SU-DHL-6 (cell line): Measurements from ENCODE around the gene WNT16.

ENCODE experiments used
- H2AFZ ChIP-seq: fragments of 200-600 bp; sonication (generic); 2 replicates; pipeline ENCODE4 v1.6.1; 2014; ENCODE audit warnings: low read depth, mild to moderate bottlenecking, moderate library complexity, mixed read lengths, antibody characterized with exemption, low read length; ENCODE audit not compliant: severe bottlenecking
- H3F3A ChIP-seq: fragments of 200-600 bp; shearing (Covaris generic); 2 replicates; pipeline ENCODE4 v1.6.0; 2016; ENCODE audit warnings: antibody characterized with exemption, mild to moderate bottlenecking; ENCODE audit not compliant: insufficient read depth
- H3K27ac ChIP-seq: fragments of 200-600 bp; sonication (generic); 2 replicates; pipeline ENCODE4 v1.5.1; 2016; ENCODE audit warnings: low read depth, mild to moderate bottlenecking, low read length, moderate library complexity, mixed read lengths
- H3K27me3 ChIP-seq: fragments of 200-600 bp; sonication (generic), shearing (Covaris generic); 2 replicates; pipeline ENCODE4 v1.6.0; 2014; ENCODE audit warnings: mild to moderate bottlenecking, low read length
- H3K36me3 ChIP-seq: fragments of 200-600 bp; sonication (generic); 2 replicates; pipeline ENCODE4 v1.6.1; 2014; ENCODE audit warnings: mild to moderate bottlenecking, low read length, mixed read lengths
- H3K4me2 ChIP-seq: fragments of 300-600, 200-600 bp; shearing (Covaris generic), sonication (generic); 2 replicates; pipeline ENCODE4 v1.6.0; 2014; ENCODE audit warnings: low read length, low read depth, mild to moderate bottlenecking; ENCODE audit not compliant: poor library complexity, severe bottlenecking
- H3K4me3 ChIP-seq: fragments of 200-600 bp; sonication (generic); 2 replicates; pipeline ENCODE4 v1.5.1; 2014; ENCODE audit warnings: antibody characterized with exemption, low read length, mild to moderate bottlenecking, mixed read lengths; ENCODE audit not compliant: insufficient read depth, poor library complexity, severe bottlenecking
- H3K79me2 ChIP-seq: fragments of 200-600 bp; sonication (generic); 2 replicates; pipeline ENCODE4 v1.6.1; 2014; ENCODE audit warnings: mild to moderate bottlenecking, low read length, moderate library complexity; ENCODE audit not compliant: insufficient read depth
- H3K9ac ChIP-seq: fragments of 200-600 bp; sonication (generic); 2 replicates; pipeline ENCODE4 v1.7.0; 2014; ENCODE audit warnings: mild to moderate bottlenecking, low read length
- H3K9me2 ChIP-seq: fragments of 200-600 bp; sonication (generic); replicated peaks from 2 replicates; pipeline ENCODE4 v1.6.1; 2014; ENCODE audit warnings: low read length; ENCODE audit not compliant: insufficient read depth
- H3K9me3 ChIP-seq: fragments of 200-600 bp; sonication (generic); 2 replicates; pipeline ENCODE4 v1.6.1; 2014; ENCODE audit warnings: low read length, mixed read lengths; ENCODE audit not compliant: insufficient read depth
- H4K20me1 ChIP-seq: fragments of 200-600 bp; sonication (generic); 2 replicates; pipeline ENCODE4 v1.6.1; 2014; ENCODE audit warnings: low read depth, mild to moderate bottlenecking, antibody characterized with exemption, low read length, moderate library complexity, mixed read lengths
- EZH2phosphoT487 ChIP-seq: fragments of 200-600 bp; sonication (generic), shearing (Covaris generic); conservative IDR thresholded peaks from 2 replicates; pipeline ENCODE4 v1.6.1; 2018; ENCODE audit warnings: mild to moderate bottlenecking, antibody characterized with exemption, low read length, moderate library complexity, mixed read lengths
- TF ChIP-seq, protein P1 (sequence below): fragments of 200-600 bp; sonication (generic); IDR thresholded peaks from one replicate; pipeline ENCODE4 v1.5.1; 2017; ENCODE audit warnings: antibody characterized with exemption, mild to moderate bottlenecking, low read length, moderate library complexity; ENCODE audit not compliant: insufficient read depth, poor library complexity, severe bottlenecking

Gene WNT16

DNA sequence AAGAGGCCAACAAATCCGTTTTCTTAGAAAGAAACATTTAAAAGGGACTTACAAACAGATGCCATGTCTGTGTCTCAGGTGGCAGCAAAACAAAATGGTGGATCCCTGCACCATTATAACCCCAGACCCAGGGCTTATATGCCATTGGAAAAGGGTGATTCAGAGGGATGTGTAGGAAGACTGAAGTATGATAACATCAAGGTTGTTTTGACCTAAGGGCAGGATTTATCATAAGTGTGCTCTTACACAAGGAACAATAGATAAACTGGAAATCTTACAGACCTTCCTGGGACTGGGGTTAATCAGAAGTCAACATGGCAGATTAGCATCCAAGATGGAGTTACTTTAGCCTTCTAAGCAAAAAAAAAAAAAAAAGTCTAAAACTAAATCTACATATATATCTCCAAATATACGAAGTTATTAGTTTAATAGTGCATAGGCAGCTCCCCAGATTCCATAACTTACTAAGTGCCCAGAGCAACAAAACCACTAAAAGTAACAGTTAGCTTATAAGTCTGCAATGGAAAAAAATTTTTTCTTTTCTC, 34.3 kb upstream of the WNT16 start:
- no peak overlapping the region for H3K27ac ChIP-seq
- H3K9ac ChIP-seq: no peak overlapping the region
- no peaks in the 10 kb centered on the region for H4K20me1 ChIP-seq
- H3K9me3 ChIP-seq: no peaks in the 10 kb centered on the region
- no peaks in the 10 kb centered on the region for H3F3A ChIP-seq
- no peak overlapping the region for H2AFZ ChIP-seq
- H3K4me2 ChIP-seq: no peak overlapping the region
- no peaks in the 10 kb centered on the region for H3K9me2 ChIP-seq
- H3K27me3 ChIP-seq: no peaks in the 10 kb centered on the region
- H3K36me3 ChIP-seq: no peaks in the 10 kb centered on the region
- no peaks in the 10 kb centered on the region for H3K79me2 ChIP-seq
- no peak overlapping the region for H3K4me3 ChIP-seq
- no peak for TF ChIP-seq EZH2phosphoT487
- TF ChIP-seq, protein P1, sequence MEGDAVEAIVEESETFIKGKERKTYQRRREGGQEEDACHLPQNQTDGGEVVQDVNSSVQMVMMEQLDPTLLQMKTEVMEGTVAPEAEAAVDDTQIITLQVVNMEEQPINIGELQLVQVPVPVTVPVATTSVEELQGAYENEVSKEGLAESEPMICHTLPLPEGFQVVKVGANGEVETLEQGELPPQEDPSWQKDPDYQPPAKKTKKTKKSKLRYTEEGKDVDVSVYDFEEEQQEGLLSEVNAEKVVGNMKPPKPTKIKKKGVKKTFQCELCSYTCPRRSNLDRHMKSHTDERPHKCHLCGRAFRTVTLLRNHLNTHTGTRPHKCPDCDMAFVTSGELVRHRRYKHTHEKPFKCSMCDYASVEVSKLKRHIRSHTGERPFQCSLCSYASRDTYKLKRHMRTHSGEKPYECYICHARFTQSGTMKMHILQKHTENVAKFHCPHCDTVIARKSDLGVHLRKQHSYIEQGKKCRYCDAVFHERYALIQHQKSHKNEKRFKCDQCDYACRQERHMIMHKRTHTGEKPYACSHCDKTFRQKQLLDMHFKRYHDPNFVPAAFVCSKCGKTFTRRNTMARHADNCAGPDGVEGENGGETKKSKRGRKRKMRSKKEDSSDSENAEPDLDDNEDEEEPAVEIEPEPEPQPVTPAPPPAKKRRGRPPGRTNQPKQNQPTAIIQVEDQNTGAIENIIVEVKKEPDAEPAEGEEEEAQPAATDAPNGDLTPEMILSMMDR: no peak

DNA sequence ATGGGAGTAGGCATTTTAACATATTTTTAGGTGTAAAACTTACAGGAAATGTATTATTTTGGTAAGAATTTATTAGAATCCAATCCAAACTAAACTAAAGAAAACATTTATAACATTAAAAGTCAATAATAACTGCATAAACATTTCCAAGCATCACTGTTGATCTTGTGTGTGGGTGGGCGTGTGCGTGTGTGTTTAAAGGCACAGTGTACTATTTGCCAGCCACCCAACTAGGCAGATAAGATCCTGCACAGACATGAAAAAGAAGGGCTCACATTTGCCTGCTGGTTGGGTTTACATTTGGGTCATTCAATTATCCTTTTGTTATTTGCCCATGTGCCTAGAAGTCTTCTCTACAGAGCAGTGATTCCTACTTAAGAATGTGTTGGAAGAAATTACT, 31.0 kb upstream of the WNT16 start:
- H3K9me2 ChIP-seq: no peaks in the 10 kb centered on the region
- H4K20me1 ChIP-seq: no peaks in the 10 kb centered on the region
- H2AFZ ChIP-seq: no peak overlapping the region
- H3K36me3 ChIP-seq: no peaks in the 10 kb centered on the region
- H3K79me2 ChIP-seq: no peaks in the 10 kb centered on the region
- no peak overlapping the region for H3K4me3 ChIP-seq
- H3F3A ChIP-seq: no peaks in the 10 kb centered on the region
- no peak overlapping the region for H3K9ac ChIP-seq
- H3K4me2 ChIP-seq: no peak overlapping the region
- no peaks in the 10 kb centered on the region for H3K27me3 ChIP-seq
- no peaks in the 10 kb centered on the region for H3K9me3 ChIP-seq
- no peak for TF ChIP-seq EZH2phosphoT487
- TF ChIP-seq, protein P1: no peak
- no peak overlapping the region for H3K27ac ChIP-seq

DNA sequence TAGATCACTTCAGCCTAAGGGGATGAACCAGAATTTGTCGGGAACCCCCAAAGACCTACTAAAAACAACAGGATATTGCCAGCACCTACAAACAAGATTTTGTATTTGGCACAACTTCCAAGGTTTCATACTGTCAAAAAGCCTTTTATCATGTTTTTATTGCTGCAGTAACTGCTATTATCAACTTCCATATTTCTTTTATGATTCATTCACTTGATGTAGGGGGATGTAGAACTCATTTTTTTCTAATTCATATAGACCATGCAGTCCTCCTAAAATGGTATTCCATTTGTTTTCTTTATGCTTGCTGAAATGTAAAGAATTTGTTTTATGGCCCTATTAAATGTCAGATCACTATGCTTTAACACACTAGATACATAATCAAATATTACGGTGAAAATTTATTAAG, 30.0 kb upstream of the WNT16 start:
- no peak for TF ChIP-seq EZH2phosphoT487
- TF ChIP-seq, protein P1: no peak
- H3K4me3 ChIP-seq: no peak overlapping the region
- H3K9me2 ChIP-seq: no peaks in the 10 kb centered on the region
- no peaks in the 10 kb centered on the region for H3F3A ChIP-seq
- H3K9ac ChIP-seq: no peak overlapping the region
- H3K4me2 ChIP-seq: no peak overlapping the region
- no peaks in the 10 kb centered on the region for H3K36me3 ChIP-seq
- H3K9me3 ChIP-seq: no peaks in the 10 kb centered on the region
- no peak overlapping the region for H3K27ac ChIP-seq
- H2AFZ ChIP-seq: no peak overlapping the region
- H3K27me3 ChIP-seq: no peaks in the 10 kb centered on the region
- no peaks in the 10 kb centered on the region for H4K20me1 ChIP-seq
- H3K79me2 ChIP-seq: no peaks in the 10 kb centered on the region
